H1 (cell line): ENCODE measurements around the gene DBET. TPM values are rescaled to one million over a fixed set of nuclear protein-coding genes. Genes with fewer than 3 reads are reported as not detected.

Experiments
- CTCF ChIA-PET: fragments of 300-600 bp; sonication (Branson Sonifier 250); formaldehyde crosslinking; loops from one replicate; lab custom pipeline; 2021; ENCODE audit not compliant: partially characterized antibody; lab: Charles Lee
- POLR2A ChIA-PET: fragments of 300-600 bp; sonication (Branson Sonifier 250); formaldehyde crosslinking; loops from one replicate; lab custom pipeline; 2021; ENCODE audit warnings: inconsistent platforms; ENCODE audit not compliant: partially characterized antibody; lab: Charles Lee
- DNase-seq, 2 experiments: peaks; one replicate each; pipeline versions ENCODE4 v3.0.0 to v3.0.0-alpha.2; 2010 to 2022; ENCODE audit warnings: low spot score in 2 of 2, low read depth in 1 of 2, mixed read lengths in 1 of 2
- FAIRE-seq: peaks from 2 replicates; lab custom pipeline; 2011; peaks lifted over from hg19 to GRCh38; lab: Jason Lieb, UNC
- H2AFZ ChIP-seq: 2 replicates; pipeline ENCODE4 v1.8.1; 2012; ENCODE audit warnings: low read length, inconsistent platforms
- H2AK5ac ChIP-seq: 2 replicates; pipeline ENCODE4 v1.6.1; 2013; ENCODE audit warnings: low read depth, low read length
- H2BK120ac ChIP-seq: replicated peaks from 2 replicates; pipeline ENCODE3; 2013; ENCODE audit warnings: low read depth, low read length, inconsistent platforms
- H2BK12ac ChIP-seq: 2 replicates; pipeline ENCODE4 v1.6.1; 2013; ENCODE audit warnings: low read depth, low read length
- H2BK15ac ChIP-seq: 2 replicates; pipeline ENCODE4 v1.6.1; 2013; ENCODE audit warnings: low read length
- H2BK20ac ChIP-seq: 2 replicates; pipeline ENCODE4 v1.6.1; 2013; ENCODE audit warnings: low read length
- H2BK5ac ChIP-seq: 2 replicates; pipeline ENCODE4 v1.6.1; 2013; ENCODE audit warnings: low read depth, low read length
- H3K14ac ChIP-seq: 2 replicates; pipeline ENCODE4 v1.6.1; 2013; ENCODE audit warnings: inconsistent platforms; ENCODE audit not compliant: insufficient read length
- H3K18ac ChIP-seq: 2 replicates; pipeline ENCODE4 v1.6.1; 2013; ENCODE audit warnings: low read length; ENCODE audit errors: extremely low read depth
- H3K23ac ChIP-seq: 2 replicates; pipeline ENCODE4 v1.6.1; 2013; ENCODE audit warnings: inconsistent platforms; ENCODE audit not compliant: insufficient read length
- H3K23me2 ChIP-seq: 2 replicates; pipeline ENCODE4 v1.6.1; 2013; ENCODE audit warnings: low read depth, low read length
- H3K27ac ChIP-seq: 2 replicates; pipeline ENCODE4 v1.6.1; 2011; ENCODE audit warnings: low read depth, low read length, inconsistent platforms
- H3K27me3 ChIP-seq, 4 experiments: replicated peaks in 1 of 4; 1 replicate in 1 of 4; 2 replicates in 3 of 4; pipeline versions ENCODE4 v1.6.1 to v1.8.1; 2011 to 2013; ENCODE audit warnings: low read length in 3 of 4, mild to moderate bottlenecking in 3 of 4, inconsistent platforms in 2 of 4, mixed read lengths in 2 of 4, moderate library complexity in 1 of 4; ENCODE audit not compliant: control insufficient read depth in 3 of 4, insufficient read depth in 3 of 4; ENCODE audit errors: extremely low read depth in 1 of 4
- H3K36me3 ChIP-seq, 4 experiments: 2 replicates each; pipeline versions ENCODE4 v1.6.1 to v1.8.1; 2011 to 2013; ENCODE audit warnings: mild to moderate bottlenecking in 4 of 4, low read length in 3 of 4, moderate library complexity in 2 of 4, control low read depth in 1 of 4, inconsistent platforms in 1 of 4; ENCODE audit not compliant: insufficient read depth in 4 of 4, control insufficient read depth in 2 of 4
- H3K4ac ChIP-seq: replicated peaks from 2 replicates; pipeline ENCODE3; 2013; ENCODE audit warnings: low read length, low read depth, mixed read lengths, inconsistent platforms; ENCODE audit not compliant: insufficient read length
- H3K4me1 ChIP-seq, 4 experiments: replicated peaks in 1 of 4; 1 replicate in 1 of 4; 2 replicates in 3 of 4; pipeline versions ENCODE4 v1.6.1 to v1.8.1; 2011 to 2013; ENCODE audit warnings: low read length in 3 of 4, inconsistent platforms in 2 of 4, mixed read lengths in 1 of 4; ENCODE audit not compliant: insufficient read depth in 4 of 4, control insufficient read depth in 3 of 4
- H3K4me2 ChIP-seq, 2 experiments: 2 replicates each; pipeline versions ENCODE4 v1.6.1 to v1.8.1; 2011 to 2013; ENCODE audit warnings: low read depth in 2 of 2, low read length in 2 of 2, control low read depth in 1 of 2, inconsistent platforms in 1 of 2, mild to moderate bottlenecking in 1 of 2; ENCODE audit not compliant: insufficient read depth in 1 of 2
- H3K4me3 ChIP-seq, 4 experiments: fragments of 200-600, 300-600 bp in 1 of 4; sonication (generic), shearing (Covaris generic), sonication (Bioruptor Twin) in 1 of 4; 2 replicates each; pipeline versions ENCODE4 v1.5.1 to v1.8.1; 2011 to 2016; ENCODE audit warnings: low read length in 4 of 4, low read depth in 3 of 4, control low read depth in 2 of 4, inconsistent platforms in 2 of 4, mild to moderate bottlenecking in 2 of 4, mixed read lengths in 1 of 4, moderate library complexity in 1 of 4; ENCODE audit not compliant: insufficient read depth in 2 of 4; ENCODE audit errors: extremely low read depth in 1 of 4
- H3K56ac ChIP-seq: replicated peaks from 2 replicates; pipeline ENCODE3; 2013; ENCODE audit warnings: low read depth, mild to moderate bottlenecking, mixed read lengths, low read length, inconsistent platforms; ENCODE audit not compliant: insufficient read length
- H3K79me1 ChIP-seq: 2 replicates; pipeline ENCODE4 v1.6.1; 2013; ENCODE audit warnings: low read depth, low read length, control low read depth
- H3K79me2 ChIP-seq, 2 experiments: 2 replicates each; pipeline versions ENCODE4 v1.6.1 to v1.8.1; 2012 to 2013; ENCODE audit warnings: low read length in 2 of 2, mild to moderate bottlenecking in 2 of 2, inconsistent platforms in 1 of 2; ENCODE audit not compliant: insufficient read depth in 2 of 2, control insufficient read depth in 1 of 2
- H3K9ac ChIP-seq, 4 experiments: replicated peaks in 1 of 4; 1 replicate in 1 of 4; 2 replicates in 3 of 4; pipeline versions ENCODE4 v1.6.1 to v1.8.1; 2011 to 2013; ENCODE audit warnings: low read depth in 3 of 4, low read length in 3 of 4, control low read depth in 2 of 4, mild to moderate bottlenecking in 2 of 4, moderate library complexity in 2 of 4, inconsistent platforms in 1 of 4; ENCODE audit errors: extremely low read depth in 1 of 4
- H3K9me3 ChIP-seq, 2 experiments: 2 replicates each; pipeline versions ENCODE4 v1.6.1 to v1.8.1; 2012 to 2013; ENCODE audit warnings: mild to moderate bottlenecking in 2 of 2, moderate library complexity in 2 of 2, control low read depth in 1 of 2, inconsistent platforms in 1 of 2, low read depth in 1 of 2, low read length in 1 of 2, mixed read lengths in 1 of 2; ENCODE audit not compliant: insufficient read depth in 2 of 2
- H4K20me1 ChIP-seq, 2 experiments: replicated peaks in 1 of 2; 2 replicates each; pipeline versions ENCODE3 to v1.8.1; 2011 to 2013; ENCODE audit warnings: inconsistent platforms in 2 of 2, low read length in 2 of 2, mild to moderate bottlenecking in 1 of 2; ENCODE audit not compliant: insufficient read depth in 2 of 2, control insufficient read depth in 1 of 2
- H4K5ac ChIP-seq: 2 replicates; pipeline ENCODE4 v1.6.1; 2013; ENCODE audit warnings: low read length, low read depth, mixed read lengths, inconsistent platforms; ENCODE audit not compliant: insufficient read length
- H4K8ac ChIP-seq: 2 replicates; pipeline ENCODE4 v1.8.0; 2013; ENCODE audit warnings: mild to moderate bottlenecking, moderate library complexity, low read length, inconsistent platforms; ENCODE audit not compliant: insufficient read depth; ENCODE audit errors: extremely low read depth
- H4K91ac ChIP-seq: replicated peaks from 2 replicates; pipeline ENCODE3; 2013; ENCODE audit warnings: low read length, mixed read lengths, inconsistent platforms; ENCODE audit not compliant: insufficient read length
- WGBS, 2 experiments: shearing (Covaris generic) in 1 of 2; methylation state at CpG; one replicate each; pipeline versions ENCODE4 v1.1.6 to v1.1.7; 2013 to 2015; ENCODE audit warnings: low lambda C conversion rate in 2 of 2, mixed read lengths in 2 of 2, inconsistent platforms in 1 of 2, low coverage in 1 of 2, missing lambda C conversion rate in 1 of 2; ENCODE audit not compliant: insufficient replicate concordance in 2 of 2, insufficient coverage in 1 of 2, insufficient read length in 1 of 2; ENCODE audit errors: extremely low coverage in 1 of 2, missing lambda C conversion rate in 1 of 2; 5-methylcytosine and 5-hydroxymethylcytosine counted together
- polyA plus RNA-seq, 7 experiments: library from polyadenylated mRNA; depleted of rRNA in 3 of 7; stranded (reverse) in 5 of 7; unstranded in 2 of 7; fragments of >200 nt in 5 of 7; fragments of 200-250 nt in 2 of 7; gene quantifications; 1 replicate in 5 of 7; 2 replicates in 1 of 7; 4 replicates in 1 of 7; pipeline versions ENCODE4 v1.2.1 to v1.2.3, GENCODE V29; 2011 to 2013; ENCODE audit warnings: missing spikeins in 2 of 7, mixed read lengths in 2 of 7
- total RNA-seq: library from RNA; stranded (reverse); fragmentation: NEBNext Ultra II Directional; extraction: Animal tissue kit (Norgen Biotek cat#: 25700); gene quantifications from 2 replicates; pipeline ENCODE4 v1.2.1, GENCODE V29; 2021

DBET gene
- total and polyA plus RNA-seq, 2 of the 8 experiments (the other 6 are each of a cell fraction or from before 2014, with no cell fraction given), result not detected

DNA sequence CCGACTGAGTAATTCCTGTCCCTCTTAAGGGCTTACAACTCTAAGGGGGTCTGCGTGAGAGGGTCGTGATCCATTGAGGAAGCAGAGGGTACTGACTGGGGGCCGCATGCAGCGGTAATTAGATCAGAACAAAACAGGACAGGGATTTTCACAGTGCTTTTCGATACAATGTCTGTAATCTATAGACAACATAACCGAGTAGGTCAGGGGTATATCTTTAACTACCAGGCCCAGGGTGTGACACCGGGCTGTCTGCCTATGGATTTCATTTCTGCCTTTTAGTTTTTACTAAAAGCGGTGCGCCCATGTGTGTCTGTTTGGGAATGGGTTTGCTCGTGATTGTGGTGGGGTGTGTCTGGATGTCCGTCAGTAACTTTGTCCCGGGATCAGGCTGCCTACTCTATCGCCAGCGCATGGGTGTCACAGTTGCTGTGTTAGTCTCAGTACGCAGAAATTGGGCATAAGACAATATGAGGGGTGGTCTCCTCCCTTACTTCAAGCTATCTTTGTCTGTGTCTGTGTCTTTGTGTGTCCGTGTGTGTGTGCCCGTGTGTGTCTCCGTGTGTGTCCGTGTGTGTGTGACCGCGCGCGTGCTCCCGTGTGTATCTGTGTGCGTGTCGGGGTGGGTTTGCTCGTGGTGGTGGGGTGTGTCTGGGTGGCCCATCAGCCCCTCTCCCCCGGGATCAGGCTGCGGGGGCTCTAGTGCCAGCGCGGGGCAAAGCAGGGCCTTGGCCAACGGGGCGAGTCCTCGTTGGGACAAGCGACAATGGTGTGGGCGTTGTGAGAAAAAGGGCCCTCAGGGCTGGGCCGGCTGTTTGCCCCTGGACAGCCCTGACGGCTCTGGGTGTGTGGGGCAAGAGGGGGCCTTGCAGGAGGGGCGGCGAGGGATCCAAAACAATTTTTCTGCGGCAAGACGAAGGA lies 47.7 kb upstream of the DBET start:
- Histone ChIP-seq H4K5ac (no peak overlapping the region), H2AFZ (no peak overlapping the region), H3K23me2 (peaks cover 3% of the 10 kb centered on the region; the same call in 1 of the 2 replicates), H4K8ac (no peak overlapping the region), H3K4me1 (peaks cover 5 to 31% (median 16%) of the 10 kb centered on the region in 4 experiments), H3K9ac (no peak overlapping the region), H2BK120ac (no peak overlapping the region), H3K4me3 (peak overlapping the region in 2 of 4 experiments; percentile 33 to 66; a peak in 3 of 8 replicates), H4K20me1 (peaks cover 3 to 5% of the 10 kb centered on the region in 2 experiments), H2BK20ac (peak overlapping the region; percentile 43; the same call in 1 of the 2 replicates), H3K27ac (no peak overlapping the region), H3K14ac (no peak overlapping the region), H3K79me1 (no peaks in the 10 kb centered on the region), H3K27me3 (peaks cover 65 to 90% (median 76%) of the 10 kb centered on the region in 4 experiments; a peak in 6 of 7 replicates), H3K9me3 (no peaks in the 10 kb centered on the region; a peak in 1 of 4 replicates), H2AK5ac (peak overlapping the region; percentile 15; the same call in 1 of the 2 replicates), H3K4ac (no peak overlapping the region), H3K18ac (no peak overlapping the region; the same call in 1 of the 2 replicates), H4K91ac (no peak overlapping the region), H2BK5ac (no peak overlapping the region), H3K23ac (no peak overlapping the region), H2BK12ac (0 out of 2 replicates have a peak overlapping the region, but pooled peaks have one; percentile 50), H3K36me3 (peaks cover 0 to 4% (median 0%) of the 10 kb centered on the region in 4 experiments; a peak in 1 of 8 replicates), H3K56ac (no peak overlapping the region), H3K79me2 (no peaks in the 10 kb centered on the region), H2BK15ac (no peak overlapping the region), H3K4me2 (peak overlapping the region; percentile 70 to 91)
- ChIA-PET POLR2A (no interaction called here), CTCF (no interaction called here)
- WGBS, 2 experiments, result 12% methylated on average over 42 of the region's 43 CpGs; no CpG with 5 or more reads in 1 of the 2 experiments
- FAIRE-seq, result no peak
- peak in 1 of 2 experiments; percentile 56 for DNase-seq
